Lung (tissue), 12 donors: ENCODE measurements around the gene DCXR. TPM values are rescaled to one million over a fixed set of nuclear protein-coding genes. Genes with fewer than 3 reads are reported as not detected.
A peak's percentile ranks its signal among the peaks of the same experiment; 100 is the strongest.

Source experiments
- ATAC-seq: fragments of 200-7000 bp; cut with Tn5 transposase; one replicate; pipeline ENCODE4 v1.9.1; 2020; ENCODE audit warnings: moderate number of reproducible peaks; ENCODE audit not compliant: insufficient read depth, low FRiP score
- DNase-seq, 3 donors: peaks; one replicate each; pipeline ENCODE4 v3.0.0-alpha.2; 2013 to 2017
- H3K27ac ChIP-seq, 2 donors: one replicate each; pipeline ENCODE4 v1.5.1; 2013; ENCODE audit warnings: mild to moderate bottlenecking in 2 of 2, moderate library complexity in 2 of 2, control low read depth in 1 of 2, inconsistent platforms in 1 of 2, low read depth in 1 of 2, low read length in 1 of 2
- H3K27me3 ChIP-seq, 3 donors: one replicate each; pipeline ENCODE4 v1.5.1; 2013; ENCODE audit warnings: low read length in 2 of 3; ENCODE audit not compliant: control insufficient read depth in 3 of 3, insufficient read depth in 3 of 3
- H3K36me3 ChIP-seq, 4 donors: one replicate each; pipeline ENCODE4 v1.5.1; 2013; ENCODE audit warnings: low read length in 4 of 4, mild to moderate bottlenecking in 1 of 4, moderate library complexity in 1 of 4; ENCODE audit not compliant: control insufficient read depth in 4 of 4, insufficient read depth in 4 of 4
- H3K4me1 ChIP-seq, 5 donors: one replicate each; pipeline ENCODE4 v1.5.1; 2013; ENCODE audit warnings: low read length in 5 of 5, mild to moderate bottlenecking in 2 of 5, moderate library complexity in 1 of 5; ENCODE audit not compliant: control insufficient read depth in 5 of 5, insufficient read depth in 5 of 5
- H3K4me3 ChIP-seq: one replicate; pipeline ENCODE4 v1.5.1; 2013; ENCODE audit warnings: mild to moderate bottlenecking, control low read depth, moderate library complexity
- H3K9ac ChIP-seq, 2 donors: one replicate each; pipeline ENCODE4 v1.5.1; 2013; ENCODE audit warnings: low read length in 2 of 2, control low read depth in 1 of 2; ENCODE audit not compliant: insufficient read depth in 1 of 2
- H3K9me3 ChIP-seq, 4 donors: one replicate each; pipeline ENCODE4 v1.5.1; 2013; ENCODE audit warnings: low read length in 3 of 4, mild to moderate bottlenecking in 1 of 4, moderate library complexity in 1 of 4; ENCODE audit not compliant: control insufficient read depth in 4 of 4, insufficient read depth in 3 of 4
- WGBS, 2 donors: extraction: QIAGEN DNeasy Blood & Tissue Kit; methylation state at CpG; one replicate each; pipeline ENCODE4 v1.1.7; 2013; 5-methylcytosine and 5-hydroxymethylcytosine counted together
- polyA plus RNA-seq, 2 donors: library from polyadenylated mRNA; stranded (reverse); fragments of 200-250 nt; gene quantifications; one replicate each; pipeline ENCODE4 v1.2.1, GENCODE V29; 2013
- total RNA-seq, 2 donors: library from RNA; depleted of rRNA in 1 of 2; stranded (reverse); fragments of >200 nt in 1 of 2; gene quantifications; one replicate each; pipeline ENCODE4 v1.2.1, GENCODE V29; 2014 to 2021
- TF ChIP-seq, protein P1 (sequence below): IDR thresholded peaks from 2 replicates; pipeline ENCODE4 v1.5.1; 2012; ENCODE audit warnings: mild to moderate bottlenecking; ENCODE audit errors: control extremely low read depth, extremely low read depth
- donor health status: control.
- donor health status: control.
- donor health status: Bipolar disorder and iron deficiency.
- donor health status: healthy.
- donor health status: DM: yes; HTN: yes; CAD: no.

Gene DCXR
- total and polyA plus RNA-seq, 4 donors = 41.6 to 246 (median 206) TPM

DNA sequence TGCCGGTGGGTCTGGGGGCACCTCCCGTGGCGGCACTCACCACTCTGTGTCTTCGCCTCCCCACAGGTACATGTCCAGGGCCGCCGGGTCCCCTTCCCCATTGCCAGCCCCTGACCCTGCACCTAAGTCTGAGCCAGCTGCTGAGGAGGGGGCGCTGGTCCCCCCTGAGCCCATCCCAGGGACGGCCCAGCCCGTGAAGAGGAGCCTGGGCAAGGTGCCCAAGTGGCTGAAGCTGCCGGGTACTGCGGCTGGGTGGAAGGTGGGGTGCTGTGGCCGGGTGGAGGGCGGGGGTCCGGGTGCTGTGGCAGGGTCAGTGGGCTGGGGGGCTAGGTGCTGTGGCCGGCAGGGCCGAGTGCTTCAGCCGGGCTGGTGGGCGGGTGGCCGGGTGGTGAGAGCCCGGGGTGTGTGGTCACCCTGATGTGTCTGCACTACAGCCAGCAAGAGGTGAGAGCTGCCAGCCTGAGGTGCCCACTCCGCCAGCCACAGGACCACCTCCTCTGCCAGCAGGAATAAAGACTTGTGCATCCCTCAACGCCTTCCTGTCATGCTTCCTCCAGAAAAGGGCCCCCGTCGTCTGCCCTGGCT, 20.5 kb downstream of the DCXR start:
- H3K9ac ChIP-seq = no peak overlapping the region
- H3K4me1 ChIP-seq = peaks cover 0 to 32% (median 6%) of the 10 kb centered on the region in 5 donors
- H3K4me3 ChIP-seq = no peak overlapping the region
- peak overlapping the region in 1 of 2 donors; percentile 42 for H3K27ac ChIP-seq
- no peaks in the 10 kb centered on the region for H3K27me3 ChIP-seq
- 78 to 91% methylated on average over 24 of the region's 24 CpGs for WGBS, 2 donors
- TF ChIP-seq, protein P1, sequence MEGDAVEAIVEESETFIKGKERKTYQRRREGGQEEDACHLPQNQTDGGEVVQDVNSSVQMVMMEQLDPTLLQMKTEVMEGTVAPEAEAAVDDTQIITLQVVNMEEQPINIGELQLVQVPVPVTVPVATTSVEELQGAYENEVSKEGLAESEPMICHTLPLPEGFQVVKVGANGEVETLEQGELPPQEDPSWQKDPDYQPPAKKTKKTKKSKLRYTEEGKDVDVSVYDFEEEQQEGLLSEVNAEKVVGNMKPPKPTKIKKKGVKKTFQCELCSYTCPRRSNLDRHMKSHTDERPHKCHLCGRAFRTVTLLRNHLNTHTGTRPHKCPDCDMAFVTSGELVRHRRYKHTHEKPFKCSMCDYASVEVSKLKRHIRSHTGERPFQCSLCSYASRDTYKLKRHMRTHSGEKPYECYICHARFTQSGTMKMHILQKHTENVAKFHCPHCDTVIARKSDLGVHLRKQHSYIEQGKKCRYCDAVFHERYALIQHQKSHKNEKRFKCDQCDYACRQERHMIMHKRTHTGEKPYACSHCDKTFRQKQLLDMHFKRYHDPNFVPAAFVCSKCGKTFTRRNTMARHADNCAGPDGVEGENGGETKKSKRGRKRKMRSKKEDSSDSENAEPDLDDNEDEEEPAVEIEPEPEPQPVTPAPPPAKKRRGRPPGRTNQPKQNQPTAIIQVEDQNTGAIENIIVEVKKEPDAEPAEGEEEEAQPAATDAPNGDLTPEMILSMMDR = no peak
- H3K36me3 ChIP-seq = peaks cover 0 to 15% (median 0%) of the 10 kb centered on the region in 4 donors
- no peak for ATAC-seq
- no peak for DNase-seq
- no peaks in the 10 kb centered on the region for H3K9me3 ChIP-seq

GRCh38 chr17:82016061-82016874, 21.2 kb downstream of the DCXR start:
- Histone ChIP-seq H3K9me3 (no peaks in the 10 kb centered on the region), H3K9ac (no peak overlapping the region), H3K4me3 (no peak overlapping the region), H3K27me3 (no peaks in the 10 kb centered on the region), H3K36me3 (peaks cover 0 to 19% (median 0%) of the 10 kb centered on the region in 4 donors), H3K4me1 (peaks cover 0 to 30% (median under 1%) of the 10 kb centered on the region in 5 donors), H3K27ac (peak overlapping the region in 1 of 2 donors; percentile 6)
- TF ChIP-seq, protein P1 = no peak
- no peak for DNase-seq
- no peak for ATAC-seq
- 82 to 91% methylated on average over 28 of the region's 28 CpGs for WGBS, 2 donors

DNA sequence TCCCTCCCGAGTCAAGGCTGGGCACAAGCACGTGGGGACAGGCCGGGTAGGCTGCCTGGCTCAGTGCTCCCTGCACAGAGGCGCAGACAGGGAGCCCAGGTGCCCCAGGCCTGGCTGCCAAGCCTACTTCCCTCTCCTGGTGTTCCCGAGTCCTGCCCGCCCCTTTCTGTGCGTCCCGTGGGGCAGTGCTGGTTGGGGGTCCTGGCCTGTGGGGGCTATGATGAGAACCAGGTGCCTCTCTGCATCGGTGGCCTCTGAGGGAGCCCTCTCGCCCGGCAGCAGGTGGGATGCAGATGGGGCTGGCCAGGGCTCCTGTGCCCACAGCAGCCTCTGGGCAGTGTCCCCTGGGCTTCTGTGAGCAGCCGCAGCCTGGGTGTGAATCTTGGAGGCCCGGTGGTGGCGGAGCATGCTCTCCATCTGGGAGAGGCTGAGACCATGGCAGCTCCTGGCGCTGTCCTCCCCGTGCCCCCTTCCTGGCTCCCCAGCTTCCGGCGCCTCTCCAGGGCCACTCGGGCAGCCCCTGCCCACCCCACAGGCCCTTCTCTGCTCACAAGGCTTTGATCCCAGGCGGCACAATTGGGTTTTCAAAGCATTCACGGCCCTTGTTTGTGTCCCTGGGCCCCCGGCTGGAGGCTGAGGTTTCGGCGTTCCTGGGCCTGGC, 22.1 kb downstream of the DCXR start:
- WGBS, 2 donors = 80 to 82% methylated on average over 22 to 24 of the region's 24 CpGs
- DNase-seq = peak; percentile 41 to 75 (median 75)
- ATAC-seq = no peak
- no peaks in the 10 kb centered on the region for H3K9me3 ChIP-seq
- no peak overlapping the region for H3K27ac ChIP-seq
- no peak overlapping the region for H3K4me3 ChIP-seq
- TF ChIP-seq, protein P1 = no peak
- H3K27me3 ChIP-seq = no peaks in the 10 kb centered on the region
- H3K4me1 ChIP-seq = peaks cover 0 to 27% (median 0%) of the 10 kb centered on the region in 5 donors
- no peak overlapping the region for H3K9ac ChIP-seq
- peaks cover 0 to 24% (median 0%) of the 10 kb centered on the region in 4 donors for H3K36me3 ChIP-seq
